AG04450 (cell line): ENCODE data around the gene CDK12. TPM values are rescaled to one million over a fixed set of nuclear protein-coding genes. Genes with fewer than 3 reads are reported as not detected.

Experiments used
- CTCF ChIA-PET: fragments of 300-600, 350-600 bp; formaldehyde crosslinking; extraction: SDS; loops from one replicate; lab custom pipeline; 2022; ENCODE audit warnings: antibody characterized with exemption, inconsistent platforms; lab: Charles Lee
- POLR2A ChIA-PET: fragments of 350-600 bp; formaldehyde crosslinking; extraction: SDS; loops from one replicate; lab custom pipeline; 2021; ENCODE audit warnings: antibody characterized with exemption, inconsistent platforms; lab: Yijun Ruan, JAX
- DNase-seq: peaks from one replicate; pipeline ENCODE4 v3.0.0-alpha.2; 2011; ENCODE audit warnings: low read depth, low spot score
- H3K27ac ChIP-seq: one replicate; pipeline ENCODE4 v1.5.1; 2012; ENCODE audit warnings: low read depth, low read length, control low read depth
- H3K27me3 ChIP-seq: one replicate; pipeline ENCODE4 v1.6.0; 2012; ENCODE audit warnings: low read length; ENCODE audit not compliant: control insufficient read depth, insufficient read depth
- H3K4me3 ChIP-seq: 2 replicates; pipeline ENCODE4 v1.5.1; 2011; ENCODE audit warnings: mild to moderate bottlenecking, low read depth, low read length, control low read depth
- H3K9me3 ChIP-seq: 2 replicates; pipeline ENCODE4 v1.5.1; 2012; ENCODE audit warnings: low read length; ENCODE audit not compliant: control insufficient read depth, insufficient read depth
- CTCF ChIP-seq: IDR thresholded peaks from 2 replicates; pipeline ENCODE4 v1.5.1; 2011; ENCODE audit warnings: low read depth, low read length, control low read depth, inconsistent platforms
- polyA plus RNA-seq: library from polyadenylated mRNA; depleted of rRNA; stranded (reverse); fragments of >200 nt; gene quantifications from 2 replicates; pipeline ENCODE4 v1.2.3, GENCODE V29; 2011; rRNA removed
- small RNA-seq: library from RNA; depleted of rRNA; stranded (forward); fragments of <200 nt; gene quantifications from one replicate; pipeline ENCODE3, GENCODE V24; 2012; ENCODE audit warnings: low read depth; ENCODE audit not compliant: insufficient read length

CDK12 gene
- polyA plus RNA-seq, 1 experiment: 21.7 TPM

- POLR2A ChIA-PET: interaction anchor here (0.8 kb wide), 1 partner anchor 130 kb away, joined by 4 read pairs; the partner anchor contains the start of gene MED1
These were observed 120.4 kb downstream of the CDK12 start for GRCh38 chr17:39581759-39582085.

GRCh38 chr17:39582658-39583057, 121.4 kb downstream of the CDK12 start:
- ChIA-PET POLR2A (no interaction called here), CTCF (interaction anchor here (1.1 kb wide), 1 partner anchor 39 kb away, joined by 3 read pairs; no protein-coding TSS in a partner anchor)
- DNase-seq: no peak
- no peak overlapping the region for H3K27ac ChIP-seq
- TF ChIP-seq CTCF: no peak
- H3K4me3 ChIP-seq: no peak overlapping the region
- no peaks in the 10 kb centered on the region for H3K9me3 ChIP-seq
- peaks cover 37% of the 10 kb centered on the region for H3K27me3 ChIP-seq

More at GRCh38 chr17:39581759-39582085, 120.4 kb downstream of the CDK12 start:
- no peak overlapping the region for H3K4me3 ChIP-seq
- no peak for DNase-seq
- no peak overlapping the region for H3K27ac ChIP-seq
- TF ChIP-seq CTCF: no peak
- CTCF ChIA-PET: interaction anchor here (1.0 kb wide), 1 partner anchor 40 kb away, joined by 3 read pairs; no protein-coding TSS in a partner anchor
- H3K9me3 ChIP-seq: no peaks in the 10 kb centered on the region
- H3K27me3 ChIP-seq: peaks cover 32% of the 10 kb centered on the region

Small RNAs within 50 kb of the gene (small RNA-seq; reads per million reads assigned to genes)
- gene RNU6-233P: not detected

Other genes with a start within 250 kb of the CDK12 start
- gene STAC2, start 235.5 kb upstream of the CDK12 start, polyA plus RNA-seq: 0.04 TPM in 1 of 2 replicates, not detected in the other
- 5.7 and 6.7 TPM in 2 replicates for gene FBXL20, start 59.9 kb upstream of the CDK12 start, polyA plus RNA-seq
- gene MED1, start 10.2 kb upstream of the CDK12 start, polyA plus RNA-seq: 36.9 and 43.9 TPM in 2 replicates
- not detected in 2 replicates for gene NEUROD2, start 146.4 kb downstream of the CDK12 start, polyA plus RNA-seq
- not detected in 2 replicates for gene PPP1R1B, start 165.5 kb downstream of the CDK12 start, polyA plus RNA-seq
- gene STARD3, start 175.7 kb downstream of the CDK12 start, polyA plus RNA-seq: 43.3 and 44.7 TPM in 2 replicates
- 0.09 and 0.12 TPM in 2 replicates for gene TCAP, start 203.9 kb downstream of the CDK12 start, polyA plus RNA-seq
- gene PNMT, start 207.0 kb downstream of the CDK12 start, polyA plus RNA-seq: not detected in 2 replicates
- gene PGAP3, start 226.6 kb downstream of the CDK12 start, polyA plus RNA-seq: 9.6 and 13.9 TPM in 2 replicates
- gene ERBB2, start 238.6 kb downstream of the CDK12 start, polyA plus RNA-seq: 21.2 and 27.9 TPM in 2 replicates